HUES64 (cell line): ENCODE results near the gene CTSF.
"Not testable (repeated sequence)": the region's sequence is repeated elsewhere in the genome, so short reads cannot be mapped to it uniquely, and the experiment has no call there.

Experiments
- H3K27ac ChIP-seq: 2 replicates; pipeline ENCODE4 v1.7.0; 2013; ENCODE audit warnings: low read depth, low read length, inconsistent platforms
- H3K27me3 ChIP-seq: 2 replicates; pipeline ENCODE4 v1.6.1; 2013; ENCODE audit warnings: mild to moderate bottlenecking, low read length; ENCODE audit not compliant: insufficient read depth
- H3K36me3 ChIP-seq: 2 replicates; pipeline ENCODE4 v1.6.1; 2013; ENCODE audit warnings: mild to moderate bottlenecking, low read length; ENCODE audit not compliant: insufficient read depth
- H3K4me1 ChIP-seq: 2 replicates; pipeline ENCODE4 v1.6.1; 2013; ENCODE audit warnings: mild to moderate bottlenecking, low read length, moderate library complexity; ENCODE audit not compliant: insufficient read depth
- H3K4me3 ChIP-seq: 2 replicates; pipeline ENCODE4 v1.5.1; 2013; ENCODE audit warnings: mild to moderate bottlenecking, low read length, moderate library complexity
- H3K9ac ChIP-seq: 2 replicates; pipeline ENCODE4 v1.6.1; 2013; ENCODE audit warnings: mild to moderate bottlenecking, low read depth, low read length
- H3K9me3 ChIP-seq: 2 replicates; pipeline ENCODE4 v1.6.1; 2013; ENCODE audit warnings: low read depth, low read length; ENCODE audit not compliant: insufficient read depth
- WGBS: fragments of 150-250, 120-280 bp; methylation state at CpG from one replicate; pipeline ENCODE4 v1.1.7; 2013; ENCODE audit warnings: missing lambda C conversion rate; 5-methylcytosine and 5-hydroxymethylcytosine counted together

Gene CTSF

DNA sequence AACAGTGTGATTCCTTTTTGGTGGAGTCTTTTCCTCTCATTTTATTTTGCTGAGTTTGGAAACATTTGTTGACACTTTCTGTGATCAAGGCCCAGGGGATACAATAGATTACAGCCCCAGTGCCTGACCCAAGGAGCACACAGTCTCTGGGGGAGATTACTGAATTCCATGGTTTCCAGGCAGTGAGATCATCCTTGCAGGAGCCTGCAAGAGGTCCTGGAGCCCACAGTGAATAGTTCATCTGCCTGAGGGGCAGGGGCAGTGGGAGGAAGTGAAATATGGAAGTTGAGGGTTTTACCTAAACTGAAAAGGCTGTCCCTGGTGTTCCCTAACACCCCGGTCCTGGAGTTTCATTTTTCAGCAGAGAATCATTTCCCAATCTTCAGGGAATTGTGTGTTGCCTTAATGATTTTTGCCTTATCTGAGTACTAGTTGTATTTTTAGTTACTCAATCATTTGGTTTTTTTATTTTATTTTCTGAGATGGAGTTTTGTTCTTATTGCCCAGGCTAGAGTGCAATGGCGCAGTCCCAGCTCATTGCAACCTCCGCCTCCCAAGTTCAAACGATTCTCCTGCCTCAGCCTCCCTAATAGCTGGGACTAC is 32.3 kb upstream of the CTSF start:
- WGBS: 100% methylated on average over 4 of the region's 4 CpGs
- H3K4me1 ChIP-seq: no peaks in the 10 kb centered on the region
- H3K27me3 ChIP-seq: no peaks in the 10 kb centered on the region
- H3K9me3 ChIP-seq: no peaks in the 10 kb centered on the region
- no peak overlapping the region for H3K9ac ChIP-seq
- no peak overlapping the region for H3K27ac ChIP-seq
- H3K4me3 ChIP-seq: no peak overlapping the region
- peaks cover 46% of the 10 kb centered on the region for H3K36me3 ChIP-seq

DNA sequence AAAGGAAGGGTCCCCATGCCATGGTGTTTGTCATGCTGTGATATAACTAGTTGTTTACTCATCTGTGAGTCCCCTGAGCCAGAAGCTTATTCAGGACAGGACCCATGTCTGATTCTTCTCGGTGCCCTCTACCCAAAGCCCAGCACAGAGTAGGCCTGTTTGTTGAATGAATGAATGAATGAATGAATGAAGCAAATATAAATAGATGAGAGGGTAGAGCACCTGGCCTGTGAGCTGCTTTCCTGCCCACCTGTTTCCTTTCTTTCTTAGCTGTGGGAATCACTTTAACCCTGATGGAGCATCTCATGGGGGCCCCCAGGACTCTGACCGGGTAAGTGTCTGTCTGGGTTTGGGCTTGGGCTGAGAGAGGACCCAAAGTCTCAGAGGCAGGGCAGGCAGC is 31.8 kb upstream of the CTSF start:
- Histone ChIP-seq H3K4me3 (no peak overlapping the region), H3K36me3 (peaks cover 44% of the 10 kb centered on the region), H3K9ac (no peak overlapping the region), H3K27me3 (no peaks in the 10 kb centered on the region), H3K4me1 (no peaks in the 10 kb centered on the region), H3K27ac (no peak overlapping the region), H3K9me3 (no peaks in the 10 kb centered on the region)
- 87% methylated on average over 2 of the region's 2 CpGs for WGBS

GRCh38 chr11:66598993-66599392 is 30.6 kb upstream of the CTSF start:
- Histone ChIP-seq H3K4me3 (no peak overlapping the region), H3K4me1 (no peaks in the 10 kb centered on the region)
- WGBS: 99% methylated on average over 6 of the region's 6 CpGs

DNA sequence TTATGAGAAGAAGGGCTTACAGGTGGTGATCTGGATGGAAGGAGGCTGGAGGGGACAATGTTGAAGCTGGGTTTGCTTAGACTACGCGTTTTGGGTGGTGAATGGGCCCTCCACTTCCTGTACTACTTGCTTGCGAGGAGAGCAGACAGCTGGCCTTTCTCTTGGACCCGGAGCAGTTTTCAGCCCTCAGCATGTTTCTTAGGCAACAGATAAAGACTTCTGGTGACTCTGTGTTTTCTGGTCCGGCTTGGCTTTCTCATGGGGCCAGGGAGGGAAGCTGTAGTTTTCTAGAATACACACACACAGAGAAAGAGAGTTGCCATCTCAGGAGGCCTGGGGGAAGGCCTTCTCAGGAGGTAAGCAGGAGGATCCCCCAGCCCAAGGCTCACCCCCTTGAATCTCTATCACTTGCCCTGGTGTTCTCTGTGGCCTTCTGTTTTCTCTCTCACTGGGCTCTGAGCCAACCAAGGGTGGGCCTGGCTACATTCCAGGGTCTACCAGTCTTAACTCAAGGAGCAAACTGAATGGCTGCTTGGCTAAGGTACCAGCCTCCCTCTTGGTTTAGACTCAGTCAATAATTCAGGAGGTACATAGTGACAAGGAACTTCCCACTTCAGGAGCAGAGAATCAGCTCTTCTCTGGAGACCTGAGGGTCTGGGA is 27.0 kb upstream of the CTSF start:
- WGBS: 91% methylated on average over 5 of the region's 5 CpGs
- peaks cover 14% of the 10 kb centered on the region for H3K36me3 ChIP-seq
- H3K4me3 ChIP-seq: no peak overlapping the region
- 0 out of 2 replicates have a peak, but pooled peaks cover 5% of the 10 kb centered on the region for H3K4me1 ChIP-seq
- no peak overlapping the region for H3K27ac ChIP-seq
- 0 out of 2 replicates have a peak, but pooled peaks cover 8% of the 10 kb centered on the region for H3K9me3 ChIP-seq
- no peaks in the 10 kb centered on the region; the same call in 1 of the 2 replicates for H3K27me3 ChIP-seq
- no peak overlapping the region for H3K9ac ChIP-seq

More at GRCh38 chr11:66598993-66599392, 30.6 kb upstream of the CTSF start:
- Histone ChIP-seq H3K9ac (no peak overlapping the region), H3K27me3 (no peaks in the 10 kb centered on the region), H3K9me3 (no peaks in the 10 kb centered on the region), H3K36me3 (peaks cover 33% of the 10 kb centered on the region), H3K27ac (no peak overlapping the region)

GRCh38 chr11:66593650-66594049 is 25.2 kb upstream of the CTSF start:
- H3K9me3 ChIP-seq: 0 out of 2 replicates have a peak, but pooled peaks cover 8% of the 10 kb centered on the region
- H3K27me3 ChIP-seq: no peaks in the 10 kb centered on the region; the same call in 1 of the 2 replicates
- no peaks in the 10 kb centered on the region for H3K36me3 ChIP-seq
- no peak overlapping the region for H3K27ac ChIP-seq
- H3K9ac ChIP-seq: peak overlapping the region; percentile 68
- 0 out of 2 replicates have a peak, but pooled peaks cover 5% of the 10 kb centered on the region for H3K4me1 ChIP-seq
- WGBS: 74% methylated on average over 7 of the region's 7 CpGs
- H3K4me3 ChIP-seq: peak overlapping the region; percentile 73

DNA sequence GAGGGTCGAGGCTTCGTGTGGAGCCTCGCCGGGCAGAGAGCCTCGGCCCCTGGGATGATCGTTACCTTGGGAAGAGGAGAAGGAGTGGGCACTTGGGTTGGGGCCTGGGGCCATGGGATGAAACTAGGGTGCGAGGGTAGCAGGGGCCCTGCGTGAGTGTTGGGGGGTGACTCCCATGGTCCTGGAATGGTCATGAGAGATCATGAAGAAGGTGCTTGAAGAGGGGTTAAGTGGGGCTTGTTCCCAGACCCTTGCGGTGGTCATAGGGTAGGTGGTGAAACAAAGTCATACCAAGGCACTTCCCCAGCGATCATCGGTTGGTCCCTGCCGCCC is 24.9 kb upstream of the CTSF start:
- Histone ChIP-seq H3K27ac (no peak overlapping the region), H3K4me3 (peak overlapping the region; percentile 73), H3K36me3 (no peaks in the 10 kb centered on the region), H3K9me3 (0 out of 2 replicates have a peak, but pooled peaks cover 8% of the 10 kb centered on the region), H3K27me3 (no peaks in the 10 kb centered on the region; the same call in 1 of the 2 replicates), H3K9ac (peak overlapping the region; percentile 68), H3K4me1 (0 out of 2 replicates have a peak, but pooled peaks cover 5% of the 10 kb centered on the region)
- WGBS: 22% methylated on average over 12 of the region's 12 CpGs

GRCh38 chr11:66592457-66593302 is 24.3 kb upstream of the CTSF start, which contains the start of the genes CCDC87 and CCS:
Gene CCDC87 (minus strand): TSS chr11:66593063. CDS start chr11:66593015, 48 bp downstream.
Gene CCS (plus strand): TSS chr11:66593185. CDS start chr11:66593262, 77 bp downstream.
- no peaks in the 10 kb centered on the region for H3K36me3 ChIP-seq
- H3K9me3 ChIP-seq: 0 out of 2 replicates have a peak, but pooled peaks cover 8% of the 10 kb centered on the region
- 0 out of 2 replicates have a peak, but pooled peaks cover 5% of the 10 kb centered on the region for H3K4me1 ChIP-seq
- H3K4me3 ChIP-seq: peak within 1 kb of the TSS; percentile 73
- peak within 1 kb of the TSS; percentile 33; the same call in 1 of the 2 replicates for H3K27ac ChIP-seq
- peak within 1 kb of the TSS; percentile 68 for H3K9ac ChIP-seq
- H3K27me3 ChIP-seq: no peaks in the 10 kb centered on the region; the same call in 1 of the 2 replicates
- 15% methylated on average over 68 of the region's 68 CpGs for WGBS

DNA sequence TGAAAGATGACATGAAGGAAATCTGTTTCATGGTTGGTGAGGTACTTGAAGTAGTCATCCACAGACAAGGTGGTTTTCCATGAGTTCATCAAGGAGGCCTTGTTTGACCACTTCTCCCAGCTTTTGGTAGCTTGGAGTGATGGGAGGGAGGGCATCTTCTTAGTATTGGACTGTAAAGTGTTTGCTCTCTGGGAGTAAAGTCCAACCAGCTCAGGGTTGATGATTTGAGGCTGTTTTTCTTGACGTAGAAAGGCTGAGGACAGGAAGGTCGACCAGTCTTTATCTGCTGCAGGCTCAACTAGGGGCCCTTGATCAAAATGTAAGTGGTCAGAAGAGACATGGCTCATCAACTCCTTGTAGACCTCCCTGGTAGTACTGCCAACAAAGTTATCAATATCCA is 22.8 kb upstream of the CTSF start:
- WGBS: 91% methylated on average over 2 of the region's 2 CpGs

GRCh38 chr11:66589996-66590675 is 21.7 kb upstream of the CTSF start:
- no peak overlapping the region for H3K4me3 ChIP-seq
- H3K9ac ChIP-seq: no peak overlapping the region
- 94% methylated on average over 6 of the region's 7 CpGs for WGBS
- H3K4me1 ChIP-seq: 0 out of 2 replicates have a peak, but pooled peaks cover 5% of the 10 kb centered on the region
- H3K27ac ChIP-seq: no peak overlapping the region
- H3K36me3 ChIP-seq: no peaks in the 10 kb centered on the region
- H3K9me3 ChIP-seq: peaks cover 12% of the 10 kb centered on the region; the same call in 1 of the 2 replicates
- H3K27me3 ChIP-seq: no peaks in the 10 kb centered on the region; the same call in 1 of the 2 replicates

More for the DNA sequence above, 22.8 kb upstream of the CTSF start:
- H3K27ac ChIP-seq: no peak overlapping the region
- H3K4me3 ChIP-seq: no peak overlapping the region
- H3K9me3 ChIP-seq: peaks cover 11% of the 10 kb centered on the region; the same call in 1 of the 2 replicates
- no peaks in the 10 kb centered on the region for H3K36me3 ChIP-seq
- H3K4me1 ChIP-seq: 0 out of 2 replicates have a peak, but pooled peaks cover 5% of the 10 kb centered on the region
- H3K9ac ChIP-seq: no peak overlapping the region
- no peaks in the 10 kb centered on the region; the same call in 1 of the 2 replicates for H3K27me3 ChIP-seq

GRCh38 chr11:66589315-66589714 is 20.9 kb upstream of the CTSF start:
- H3K27me3 ChIP-seq, H3K36me3 ChIP-seq, H3K27ac ChIP-seq, H3K4me1 ChIP-seq, H3K9ac ChIP-seq, H3K4me3 ChIP-seq: not testable (repeated sequence)
- H3K9me3 ChIP-seq: peaks cover 12% of the 10 kb centered on the region; the same call in 1 of the 2 replicates
- 75% methylated on average over 2 of the region's 2 CpGs for WGBS
